SK-N-MC (cell line): ENCODE data around the gene P2RY14.

Source experiments
- DNase-seq: peaks from one replicate; pipeline ENCODE4 v3.0.0-alpha.2; 2011; ENCODE audit warnings: low read depth, low spot score
- H3K27ac ChIP-seq: fragments of 200-600 bp; sonication (generic); 2 replicates; pipeline ENCODE4 v1.5.1; 2016; ENCODE audit warnings: mixed run types
- H3K36me3 ChIP-seq: fragments of 200-600 bp; sonication (generic); 2 replicates; pipeline ENCODE4 v1.6.1; 2017; ENCODE audit warnings: antibody characterized with exemption, low read length, mixed read lengths; ENCODE audit not compliant: insufficient read depth
- H3K4me3 ChIP-seq: fragments of 200-600 bp; sonication (generic); 2 replicates; pipeline ENCODE4 v1.5.1; 2016
- H3K9ac ChIP-seq: fragments of 200-600 bp; sonication (generic); 2 replicates; pipeline ENCODE4 v1.8.0; 2017; ENCODE audit warnings: mixed run types, mixed read lengths; ENCODE audit not compliant: insufficient read length
- H3K9me3 ChIP-seq: fragments of 200-600 bp; sonication (generic); 2 replicates; pipeline ENCODE4 v1.6.1; 2017; ENCODE audit warnings: low read depth, mild to moderate bottlenecking, antibody characterized with exemption, low read length, moderate library complexity, mixed read lengths
- EZH2 ChIP-seq: fragments of 200-600 bp; sonication (generic); IDR thresholded peaks from one replicate; pipeline ENCODE4 v1.6.1; 2017; ENCODE audit warnings: antibody characterized with exemption
- FOXP2 ChIP-seq: optimal IDR thresholded peaks from 2 replicates; pipeline ENCODE3; 2011; ENCODE audit warnings: mild to moderate bottlenecking, moderate library complexity; ENCODE audit not compliant: insufficient read depth; ENCODE audit errors: extremely low read length, control extremely low read depth
- POLR2AphosphoS5 ChIP-seq: IDR thresholded peaks from 2 replicates; pipeline ENCODE4 v1.6.1; 2012; ENCODE audit warnings: mild to moderate bottlenecking, low read depth, low read length, borderline replicate concordance

The P2RY14 gene

DNA sequence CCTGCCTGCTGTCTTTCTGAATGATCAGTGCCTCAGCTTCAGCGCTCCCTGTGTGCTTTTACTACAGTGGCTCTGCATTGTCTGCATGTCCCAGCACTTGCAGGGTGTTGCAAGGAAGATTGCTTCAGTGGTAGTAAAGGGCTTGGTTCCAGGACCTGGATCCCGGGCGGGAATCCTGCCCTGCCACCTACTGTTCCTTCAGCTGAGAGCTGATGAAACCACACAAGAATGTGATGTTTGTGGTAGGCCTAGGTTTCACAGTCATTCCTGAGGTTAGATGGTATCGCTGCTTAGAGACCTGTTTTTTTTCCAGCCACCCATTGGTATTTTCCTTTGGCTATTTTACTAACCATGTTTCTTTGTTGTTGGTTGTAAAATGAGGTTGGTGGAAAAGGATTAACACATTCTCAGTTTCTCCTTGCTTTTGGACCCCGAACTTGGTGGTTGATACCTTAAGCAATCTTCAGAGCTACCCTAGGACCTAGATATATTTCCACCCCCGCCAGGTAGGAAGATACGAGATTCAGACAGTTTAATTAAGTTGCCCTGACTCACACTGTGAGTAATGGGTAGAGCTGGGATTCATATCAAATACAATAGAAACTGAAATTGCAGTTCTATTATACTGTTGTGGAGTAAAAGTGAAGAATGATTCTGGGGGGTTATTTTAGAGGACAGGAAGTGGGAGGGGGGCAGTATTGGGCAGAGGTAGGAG is 26.9 kb upstream of the P2RY14 start:
- TF ChIP-seq FOXP2, result no peak
- no peak for TF ChIP-seq EZH2
- no peak for TF ChIP-seq POLR2AphosphoS5
- H3K27ac ChIP-seq, result no peak overlapping the region
- peak; percentile 35 for DNase-seq

DNA sequence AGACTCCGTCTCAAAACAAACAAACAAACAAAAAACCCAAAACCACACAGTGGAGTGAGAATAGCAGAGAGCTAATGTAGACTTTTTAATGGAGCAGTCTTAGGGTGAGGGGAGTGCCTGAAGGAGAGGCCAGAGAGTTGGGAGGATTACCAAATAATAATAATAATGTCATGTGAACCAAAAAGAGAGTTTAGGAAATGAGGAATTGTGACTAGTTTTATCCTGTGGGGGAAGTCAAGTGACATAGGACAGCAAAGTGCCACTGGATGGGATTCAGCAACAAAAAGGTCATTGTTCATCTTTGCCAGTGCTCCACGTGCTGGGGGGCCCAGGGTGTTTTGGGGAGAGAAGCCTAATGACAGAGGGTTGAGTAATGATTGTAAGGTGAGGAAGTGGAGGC is 25.4 kb upstream of the P2RY14 start:
- no peak overlapping the region for H3K9ac ChIP-seq
- H3K36me3 ChIP-seq, result no peaks in the 10 kb centered on the region
- no peak overlapping the region for H3K27ac ChIP-seq
- H3K9me3 ChIP-seq, result no peaks in the 10 kb centered on the region
- H3K4me3 ChIP-seq, result no peak overlapping the region
- TF ChIP-seq FOXP2 (no peak), EZH2 (no peak), POLR2AphosphoS5 (no peak)
- no peak for DNase-seq

More for the DNA sequence above, 26.9 kb upstream of the P2RY14 start:
- Histone ChIP-seq H3K36me3 (no peaks in the 10 kb centered on the region), H3K9me3 (no peaks in the 10 kb centered on the region), H3K4me3 (no peak overlapping the region), H3K9ac (no peak overlapping the region)

DNA sequence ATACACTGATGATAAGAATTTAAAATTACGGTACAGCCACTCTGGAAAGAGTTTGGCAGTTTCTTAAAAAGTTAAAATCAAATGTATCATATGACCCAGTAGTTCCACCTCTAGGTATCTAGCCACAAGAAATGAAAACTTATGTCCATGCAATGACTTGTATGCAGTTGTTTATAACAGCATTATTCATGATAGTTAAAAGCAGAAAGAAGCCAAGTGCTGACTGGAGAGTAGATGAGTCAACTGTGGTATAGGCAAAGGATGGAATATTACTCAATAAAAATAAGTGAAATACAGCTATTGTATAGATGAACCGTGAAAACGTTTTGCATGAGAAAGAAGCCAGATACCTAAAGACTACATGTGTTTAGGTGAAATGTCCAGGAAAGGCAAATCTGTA is 23.4 kb upstream of the P2RY14 start:
- no peak for TF ChIP-seq FOXP2
- TF ChIP-seq EZH2, result no peak
- TF ChIP-seq POLR2AphosphoS5, result no peak
- Histone ChIP-seq H3K27ac (no peak overlapping the region), H3K36me3 (no peaks in the 10 kb centered on the region), H3K9ac (no peak overlapping the region), H3K4me3 (no peak overlapping the region), H3K9me3 (no peaks in the 10 kb centered on the region)
- no peak for DNase-seq

DNA sequence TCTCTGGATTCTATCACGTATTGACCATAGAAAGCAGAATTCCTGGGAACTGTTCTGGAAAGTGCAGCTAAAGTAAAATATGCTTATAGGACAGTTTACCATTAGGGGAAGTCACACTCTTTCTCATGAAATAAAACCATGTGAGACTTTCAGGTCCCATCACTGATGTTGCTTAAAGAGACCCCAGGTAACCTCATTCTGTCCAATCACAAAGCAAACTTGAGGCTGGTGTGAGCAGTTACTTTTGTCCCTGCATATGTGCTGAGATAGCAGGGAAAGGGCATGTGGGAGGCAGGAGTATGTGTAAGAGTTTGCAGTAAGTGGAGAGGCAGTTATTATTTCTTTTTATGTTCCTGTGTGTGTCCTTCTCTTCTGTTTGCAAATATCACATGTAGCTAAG is 22.2 kb upstream of the P2RY14 start:
- TF ChIP-seq POLR2AphosphoS5, result no peak
- TF ChIP-seq EZH2, result no peak
- TF ChIP-seq FOXP2, result no peak
- Histone ChIP-seq H3K9me3 (no peaks in the 10 kb centered on the region), H3K9ac (no peak overlapping the region), H3K36me3 (no peaks in the 10 kb centered on the region), H3K4me3 (no peak overlapping the region), H3K27ac (no peak overlapping the region)
- DNase-seq, result no peak

DNA sequence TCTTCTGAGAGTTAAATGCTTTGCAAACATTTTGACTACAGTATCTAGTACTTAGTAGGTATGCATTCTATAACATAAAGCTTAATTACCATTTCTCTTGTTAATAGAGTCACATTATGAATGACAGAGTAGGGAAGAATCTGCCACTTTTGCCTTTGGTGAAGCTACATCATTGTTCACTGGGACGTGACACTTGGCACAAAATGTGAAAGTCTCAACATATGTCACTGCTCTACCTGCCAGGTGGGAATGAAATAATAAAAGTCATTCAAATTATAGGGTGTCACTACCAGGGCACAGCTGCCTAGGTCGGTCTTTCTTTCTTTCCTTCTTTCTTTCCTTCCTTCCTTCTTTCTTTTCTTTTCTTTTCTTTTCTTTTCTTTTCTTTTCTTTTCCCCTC is 20.7 kb upstream of the P2RY14 start:
- Histone ChIP-seq H3K9me3 (no peaks in the 10 kb centered on the region), H3K36me3 (no peaks in the 10 kb centered on the region), H3K9ac (no peak overlapping the region), H3K4me3 (no peak overlapping the region), H3K27ac (no peak overlapping the region)
- no peak for DNase-seq
- TF ChIP-seq FOXP2 (no peak), EZH2 (no peak), POLR2AphosphoS5 (no peak)

DNA sequence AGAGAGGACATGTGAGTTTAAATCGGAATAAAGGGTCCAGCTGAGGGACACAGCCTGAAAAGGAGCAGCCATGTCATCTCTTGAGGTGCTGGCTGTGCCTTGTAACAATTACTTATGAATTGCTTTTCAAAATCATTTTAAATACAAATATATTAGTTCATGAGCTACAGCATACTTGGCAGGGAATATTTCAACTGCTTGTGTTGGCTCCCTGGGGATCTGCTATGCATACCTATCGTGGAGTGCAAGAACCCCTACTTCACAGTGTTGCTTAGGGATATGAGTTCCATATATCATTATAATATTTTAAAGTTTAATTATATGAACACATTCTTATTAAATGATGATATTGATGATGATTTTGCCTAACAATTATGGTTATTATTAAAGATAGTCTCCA is 19.1 kb upstream of the P2RY14 start:
- Histone ChIP-seq H3K9me3 (no peaks in the 10 kb centered on the region), H3K4me3 (no peak overlapping the region), H3K9ac (no peak overlapping the region), H3K27ac (no peak overlapping the region), H3K36me3 (no peaks in the 10 kb centered on the region)
- no peak for DNase-seq
- TF ChIP-seq FOXP2, result no peak
- no peak for TF ChIP-seq EZH2
- no peak for TF ChIP-seq POLR2AphosphoS5

DNA sequence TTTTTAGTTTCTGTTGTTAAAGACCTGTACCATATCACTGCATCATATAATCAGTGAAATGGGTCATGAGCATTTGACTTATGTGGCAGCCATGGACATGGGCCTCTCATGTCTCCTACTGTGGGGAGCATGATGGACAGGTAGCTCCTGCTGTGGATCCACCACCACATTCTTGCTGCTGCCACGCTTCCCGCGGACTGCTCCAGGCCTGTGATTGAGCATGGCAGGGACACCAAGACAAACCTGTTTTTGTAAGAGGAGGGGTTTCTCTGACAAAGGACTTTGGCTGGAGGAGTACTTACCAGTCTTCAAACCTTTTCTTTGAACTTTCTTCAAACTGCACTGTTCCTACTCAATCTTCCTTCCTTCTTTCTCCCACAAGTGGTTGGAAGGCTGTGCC is 17.9 kb upstream of the P2RY14 start:
- H3K9ac ChIP-seq, result no peak overlapping the region
- no peak overlapping the region for H3K27ac ChIP-seq
- no peak for DNase-seq
- no peaks in the 10 kb centered on the region for H3K9me3 ChIP-seq
- no peak for TF ChIP-seq FOXP2
- TF ChIP-seq EZH2, result no peak
- TF ChIP-seq POLR2AphosphoS5, result no peak
- no peaks in the 10 kb centered on the region for H3K36me3 ChIP-seq
- no peak overlapping the region for H3K4me3 ChIP-seq

DNA sequence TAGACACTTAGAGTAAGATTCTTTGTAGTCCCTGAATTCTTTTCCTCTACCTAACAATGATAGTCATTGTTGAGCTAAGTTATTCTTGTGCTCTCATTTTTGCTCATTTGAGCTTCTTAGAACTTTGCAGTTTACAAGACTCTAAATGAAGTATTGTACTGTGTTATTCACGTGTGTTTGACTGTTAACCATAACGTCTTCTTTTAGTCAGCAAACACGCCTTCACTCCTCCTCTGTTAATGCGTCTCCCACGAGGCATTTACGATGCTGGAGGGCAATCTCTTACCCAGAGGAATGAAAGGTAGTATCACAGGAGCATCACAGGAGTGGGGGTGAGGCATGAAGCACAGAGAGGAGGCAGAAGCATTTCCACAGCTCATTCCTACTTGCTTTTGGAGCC is 14.8 kb upstream of the P2RY14 start:
- TF ChIP-seq POLR2AphosphoS5, result no peak
- TF ChIP-seq EZH2, result no peak
- no peak for TF ChIP-seq FOXP2
- H3K9me3 ChIP-seq, result no peaks in the 10 kb centered on the region

DNA sequence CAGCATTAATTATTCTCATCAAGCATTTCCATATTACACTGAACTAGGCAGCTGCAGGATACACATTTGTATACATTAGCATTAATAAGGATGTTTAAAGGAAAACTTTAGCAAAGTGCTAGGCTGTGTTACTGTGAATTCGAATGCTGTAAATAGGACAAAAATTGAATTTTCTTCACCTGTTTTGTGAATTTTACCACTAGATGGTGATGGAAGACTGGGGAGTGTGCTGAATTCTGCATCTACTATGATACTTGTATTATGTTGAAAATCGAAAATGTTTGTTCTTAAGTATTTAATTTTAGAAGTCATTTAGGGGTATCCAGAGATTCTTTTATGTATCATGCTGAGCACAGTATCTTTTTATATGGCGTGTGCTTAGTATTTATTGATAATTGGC is 12.3 kb upstream of the P2RY14 start:
- Histone ChIP-seq H3K36me3 (no peaks in the 10 kb centered on the region), H3K27ac (no peak overlapping the region), H3K9ac (no peak overlapping the region), H3K9me3 (no peaks in the 10 kb centered on the region), H3K4me3 (peak overlapping the region; percentile 24; the same call in 1 of the 2 replicates)
- peak; percentile 70 for DNase-seq
- TF ChIP-seq POLR2AphosphoS5, result no peak
- TF ChIP-seq FOXP2, result no peak
- no peak for TF ChIP-seq EZH2

More for the DNA sequence above, 14.8 kb upstream of the P2RY14 start:
- no peak overlapping the region for H3K27ac ChIP-seq
- DNase-seq, result no peak
- no peak overlapping the region for H3K9ac ChIP-seq
- no peak overlapping the region for H3K4me3 ChIP-seq
- no peaks in the 10 kb centered on the region for H3K36me3 ChIP-seq
